Astrocyte of the spinal cord (primary cell): ENCODE results near the gene CHKA.
A peak's percentile ranks its signal among the peaks of the same experiment; 100 is the strongest.
"Not testable (repeated sequence)": the region's sequence is repeated elsewhere in the genome, so short reads cannot be mapped to it uniquely, and the experiment has no call there.

Source experiments
- DNase-seq: peaks from one replicate; pipeline ENCODE4 v3.0.0; 2011; ENCODE audit warnings: low read depth, low spot score
- H3K4me3 ChIP-seq: 2 replicates; pipeline ENCODE4 v1.5.1; 2011; ENCODE audit warnings: low read depth, mild to moderate bottlenecking, low read length, moderate library complexity
- in situ Hi-C: cut with HindIII; loops from 2 replicates; pipeline ENCODE4 v1.10.0; 2017; ENCODE audit warnings: low sequenced_read_pairs
- TF ChIP-seq, protein P1 (sequence below): IDR thresholded peaks from 2 replicates; pipeline ENCODE4 v1.5.1; 2012; ENCODE audit warnings: low read depth, mild to moderate bottlenecking, low read length, inconsistent platforms

Gene CHKA

DNA sequence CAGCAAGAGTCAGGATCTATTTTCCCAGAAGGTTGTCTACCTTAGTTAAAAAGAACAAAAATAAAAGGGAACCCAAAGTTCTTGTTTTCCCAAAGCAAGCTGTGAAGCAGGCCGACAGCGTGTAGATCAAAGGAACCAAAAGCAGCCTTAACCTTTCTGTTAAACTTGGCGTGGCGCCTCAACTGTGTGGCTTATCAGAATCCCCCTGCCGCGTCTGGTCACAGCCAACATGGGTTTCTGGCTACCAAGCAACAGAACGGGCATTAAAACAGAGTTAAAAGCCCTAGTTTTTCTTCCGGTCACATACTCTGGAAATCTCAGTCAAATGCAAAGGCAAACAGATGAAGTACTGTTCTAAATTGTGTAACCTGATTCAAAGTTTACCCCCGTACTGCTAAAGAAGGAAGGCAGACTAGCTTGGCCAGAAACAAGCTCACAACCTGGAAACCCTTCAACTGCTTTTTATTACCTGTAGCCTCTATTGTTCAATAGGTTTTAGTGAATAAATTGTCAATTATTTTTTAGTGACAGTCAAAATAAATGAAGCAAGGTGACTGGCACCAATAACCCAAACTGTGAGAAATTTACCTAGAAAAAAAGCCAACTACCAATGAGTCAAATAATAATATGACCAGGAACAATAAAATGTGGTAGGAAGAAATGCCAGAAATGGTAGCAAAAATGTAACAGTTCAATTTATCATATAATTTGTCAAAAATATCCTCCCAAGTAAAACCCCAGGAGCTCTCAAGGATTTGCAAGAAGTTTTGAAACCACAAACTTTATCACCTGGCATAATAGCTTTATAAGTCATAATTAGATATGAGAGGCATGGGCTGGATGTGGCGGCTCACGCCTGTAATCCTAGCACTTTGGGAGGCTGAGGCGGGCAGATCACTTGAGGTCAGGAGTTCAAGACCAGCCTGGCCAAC, 21.4 kb downstream of the CHKA start:
- peak overlapping the region; percentile 10 for H3K4me3 ChIP-seq
- in situ Hi-C loops = no loop called here
- DNase-seq = peak; percentile 82
- TF ChIP-seq, protein P1, sequence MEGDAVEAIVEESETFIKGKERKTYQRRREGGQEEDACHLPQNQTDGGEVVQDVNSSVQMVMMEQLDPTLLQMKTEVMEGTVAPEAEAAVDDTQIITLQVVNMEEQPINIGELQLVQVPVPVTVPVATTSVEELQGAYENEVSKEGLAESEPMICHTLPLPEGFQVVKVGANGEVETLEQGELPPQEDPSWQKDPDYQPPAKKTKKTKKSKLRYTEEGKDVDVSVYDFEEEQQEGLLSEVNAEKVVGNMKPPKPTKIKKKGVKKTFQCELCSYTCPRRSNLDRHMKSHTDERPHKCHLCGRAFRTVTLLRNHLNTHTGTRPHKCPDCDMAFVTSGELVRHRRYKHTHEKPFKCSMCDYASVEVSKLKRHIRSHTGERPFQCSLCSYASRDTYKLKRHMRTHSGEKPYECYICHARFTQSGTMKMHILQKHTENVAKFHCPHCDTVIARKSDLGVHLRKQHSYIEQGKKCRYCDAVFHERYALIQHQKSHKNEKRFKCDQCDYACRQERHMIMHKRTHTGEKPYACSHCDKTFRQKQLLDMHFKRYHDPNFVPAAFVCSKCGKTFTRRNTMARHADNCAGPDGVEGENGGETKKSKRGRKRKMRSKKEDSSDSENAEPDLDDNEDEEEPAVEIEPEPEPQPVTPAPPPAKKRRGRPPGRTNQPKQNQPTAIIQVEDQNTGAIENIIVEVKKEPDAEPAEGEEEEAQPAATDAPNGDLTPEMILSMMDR = no peak

DNA sequence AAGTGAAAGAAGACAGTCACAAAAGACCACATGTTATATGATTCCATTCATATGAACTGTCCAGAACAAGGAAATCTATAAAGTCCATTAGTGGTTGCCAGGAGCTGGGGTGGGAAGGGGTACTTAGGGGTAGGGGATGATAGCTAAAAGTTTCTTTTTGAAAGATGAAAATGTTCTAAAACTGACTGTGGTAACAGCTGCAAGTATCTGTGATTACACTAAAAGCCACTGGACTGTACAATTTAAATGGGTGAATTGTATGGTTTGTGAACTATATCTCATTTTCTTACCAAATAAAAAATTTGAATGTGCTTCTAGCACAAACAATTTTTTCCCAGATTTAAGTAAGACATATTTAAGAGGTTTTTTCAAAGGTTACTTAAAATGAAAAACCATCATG, 22.1 kb downstream of the CHKA start:
- in situ Hi-C loops = no loop called here
- no peak overlapping the region for H3K4me3 ChIP-seq
- TF ChIP-seq, protein P1 = no peak
- DNase-seq = no peak

DNA sequence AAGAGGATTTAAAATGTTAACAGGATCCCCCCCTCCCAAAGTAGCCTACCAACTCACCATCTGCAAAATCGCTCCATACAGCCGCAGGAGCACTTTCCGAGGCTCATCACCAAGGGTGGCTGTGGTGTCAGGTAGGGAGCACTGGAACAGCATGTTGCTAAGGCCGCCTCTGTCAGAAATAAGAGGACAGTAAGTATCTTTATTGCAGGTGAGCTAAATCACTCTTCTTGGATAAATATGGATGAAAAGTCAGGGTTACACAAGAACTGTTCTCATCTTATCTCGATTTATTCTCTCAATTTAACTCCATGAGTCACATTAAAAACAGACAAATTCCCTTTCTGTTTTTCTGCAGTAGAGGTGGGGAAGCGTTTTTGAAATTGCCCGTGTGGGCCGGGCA, 24.2 kb downstream of the CHKA start:
- in situ Hi-C loops = no loop called here
- no peak for DNase-seq
- TF ChIP-seq, protein P1 = no peak
- no peak overlapping the region for H3K4me3 ChIP-seq

DNA sequence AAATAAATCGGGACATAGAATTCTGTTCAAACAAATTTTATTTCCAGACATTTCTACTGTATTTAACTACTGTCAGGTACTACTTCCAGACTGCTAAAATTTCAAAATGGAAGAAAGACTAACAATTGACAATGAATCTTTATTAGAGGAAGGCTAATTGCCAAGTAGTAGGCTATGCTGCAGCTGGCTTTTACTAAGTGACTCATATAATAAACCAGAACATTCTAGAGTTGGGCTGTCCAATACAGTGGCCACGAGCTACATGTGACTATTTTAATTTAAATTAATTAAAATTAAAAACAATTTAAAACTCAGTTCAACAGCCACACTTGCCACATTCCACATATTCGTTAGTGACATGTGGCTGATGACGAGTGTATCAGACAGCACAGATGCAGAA, 27.6 kb downstream of the CHKA start:
- H3K4me3 ChIP-seq = no peak overlapping the region
- TF ChIP-seq, protein P1 = no peak
- in situ Hi-C loops = no loop called here
- DNase-seq = no peak

DNA sequence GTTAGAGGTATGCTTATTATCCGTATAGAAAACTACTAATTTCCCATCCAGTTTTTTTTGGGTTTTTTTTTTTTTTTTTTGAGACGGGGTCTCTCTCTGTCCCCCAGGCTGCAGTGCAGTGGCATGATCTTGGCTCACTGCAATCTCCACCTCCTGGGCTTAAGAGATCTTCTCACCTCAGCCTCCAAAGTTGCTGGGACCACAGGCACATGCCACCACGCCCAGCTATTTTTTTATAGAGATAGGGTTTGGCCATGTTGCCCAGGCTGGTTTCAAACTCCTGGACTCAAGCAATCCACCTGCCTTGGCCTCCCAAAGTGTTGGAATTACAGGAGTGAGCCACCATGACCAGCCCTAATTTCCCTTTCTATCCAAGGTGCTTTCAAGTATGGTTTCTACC, 28.2 kb downstream of the CHKA start:
- DNase-seq, H3K4me3 ChIP-seq, in situ Hi-C loops: not testable (repeated sequence)

DNA sequence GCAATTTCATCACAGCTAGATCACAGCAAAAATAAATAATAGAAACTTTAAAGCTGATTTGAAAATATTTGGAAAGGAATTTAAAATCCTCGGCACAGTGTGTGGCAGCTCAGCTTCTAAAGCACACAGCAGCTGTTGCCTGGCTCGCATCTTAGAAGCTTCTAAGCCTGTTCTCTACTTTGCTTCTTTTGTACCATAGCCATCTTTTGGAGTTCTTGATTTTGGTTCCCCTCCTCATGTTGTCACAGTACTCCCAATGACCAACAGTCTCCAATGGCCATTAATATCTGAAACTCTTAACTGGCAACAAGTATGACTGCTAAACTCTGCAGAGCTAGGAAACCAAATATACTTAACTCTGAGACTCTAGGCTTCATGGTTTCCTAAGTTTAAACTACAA, 28.8 kb downstream of the CHKA start:
- in situ Hi-C loops = no loop called here
- no peak for DNase-seq
- TF ChIP-seq, protein P1 = no peak

DNA sequence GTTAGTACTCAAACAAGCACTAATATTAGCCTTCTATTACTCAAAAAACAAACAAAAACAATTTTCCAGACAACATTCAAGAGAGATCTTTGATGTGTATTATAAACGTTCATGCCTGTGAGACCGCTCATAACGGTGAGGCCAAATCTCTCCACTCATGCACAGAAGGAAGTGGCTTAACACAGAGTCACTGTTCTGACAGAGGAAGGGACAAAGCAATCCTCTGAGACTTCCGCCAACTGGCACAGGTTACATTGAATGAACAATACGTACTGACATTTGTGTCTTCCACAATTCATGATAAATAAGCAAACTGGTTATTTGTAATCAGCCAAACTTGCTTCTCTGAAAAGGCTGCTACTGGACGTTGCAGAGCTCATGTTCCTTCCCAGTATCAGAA, 30.5 kb downstream of the CHKA start:
- TF ChIP-seq, protein P1 = no peak
- in situ Hi-C loops = no loop called here
- no peak for DNase-seq

More for the DNA sequence above, 28.8 kb downstream of the CHKA start:
- no peak overlapping the region for H3K4me3 ChIP-seq

More for the DNA sequence above, 30.5 kb downstream of the CHKA start:
- H3K4me3 ChIP-seq = no peak overlapping the region
